HEK293 (cell line): Measurements from ENCODE around the gene KSR1.

Experiments used
- CTCF ChIA-PET: fragments of 350-600 bp; formaldehyde crosslinking; extraction: SDS; loops from one replicate; lab custom pipeline; 2021; ENCODE audit warnings: antibody characterized with exemption; lab: Yijun Ruan, JAX
- POLR2A ChIA-PET: fragments of 300-600 bp; formaldehyde crosslinking; extraction: SDS; loops from one replicate; lab custom pipeline; 2020; ENCODE audit warnings: antibody characterized with exemption, inconsistent platforms; lab: Yijun Ruan, JAX
- H3K27ac ChIP-seq: fragments of 200-500 bp; sonication (Bioruptor generic); 2 replicates; pipeline ENCODE4 v1.5.1; 2014; ENCODE audit warnings: low read depth, low read length, control low read depth, inconsistent platforms; ENCODE audit errors: extremely low read depth
- H3K36me3 ChIP-seq, 2 experiments: fragments of 200-500 bp in 1 of 2; sonication (Bioruptor generic) in 1 of 2; 1 replicate in 1 of 2; 2 replicates in 1 of 2; pipeline ENCODE4 v1.5.1; 2014 to 2017; ENCODE audit warnings: inconsistent platforms in 2 of 2, low read length in 2 of 2; ENCODE audit not compliant: control insufficient read depth in 2 of 2, insufficient read depth in 1 of 2
- H3K4me1 ChIP-seq: fragments of 200-500 bp; sonication (Bioruptor generic); 2 replicates; pipeline ENCODE4 v1.5.1; 2014; ENCODE audit warnings: mild to moderate bottlenecking, low read length, inconsistent platforms; ENCODE audit not compliant: control insufficient read depth, insufficient read depth
- H3K4me3 ChIP-seq: 2 replicates; pipeline ENCODE4 v1.5.1; 2011; ENCODE audit warnings: low read depth, mild to moderate bottlenecking, control low read depth, low read length, moderate library complexity
- H3K9me3 ChIP-seq: fragments of 200-500 bp; sonication (Bioruptor generic); 2 replicates; pipeline ENCODE4 v1.5.1; 2014; ENCODE audit warnings: low read depth, low read length, inconsistent platforms; ENCODE audit not compliant: control insufficient read depth, insufficient read depth
- KLF1 ChIP-seq: fragments of 450-650 bp; formaldehyde crosslinking; IDR thresholded peaks from 2 replicates; pipeline ENCODE4 v1.5.1; 2016; ENCODE audit warnings: missing biosample characterization, missing genetic modification characterization
- KLF8 ChIP-seq: fragments of 450-650 bp; formaldehyde crosslinking; IDR thresholded peaks from 2 replicates; pipeline ENCODE4 v1.5.1; 2016; ENCODE audit warnings: missing biosample characterization, missing genetic modification characterization
- ZFHX2 ChIP-seq: fragments of 450-650 bp; formaldehyde crosslinking; conservative IDR thresholded peaks from 2 replicates; pipeline ENCODE4 v1.5.1; 2016; ENCODE audit warnings: missing biosample characterization, missing genetic modification characterization
- ZFP41 ChIP-seq: fragments of 450-650 bp; formaldehyde crosslinking; IDR thresholded peaks from 2 replicates; pipeline ENCODE4 v1.5.1; 2016; ENCODE audit warnings: missing biosample characterization, missing genetic modification characterization, borderline replicate concordance
- ZNF133 ChIP-seq: fragments of 450-650 bp; formaldehyde crosslinking; IDR thresholded peaks from 2 replicates; pipeline ENCODE4 v1.5.1; 2016; ENCODE audit warnings: missing biosample characterization, missing genetic modification characterization
- ZNF239 ChIP-seq: fragments of 450-650 bp; formaldehyde crosslinking; IDR thresholded peaks from 2 replicates; pipeline ENCODE4 v1.5.1; 2016; ENCODE audit warnings: missing biosample characterization, missing genetic modification characterization
- ZNF510 ChIP-seq: fragments of 450-650 bp; formaldehyde crosslinking; IDR thresholded peaks from 2 replicates; pipeline ENCODE4 v1.5.1; 2018; ENCODE audit warnings: mild to moderate bottlenecking, missing genetic modification characterization, missing biosample characterization; ENCODE audit not compliant: insufficient replicate concordance
- ZNF561 ChIP-seq: fragments of 450-650 bp; IDR thresholded peaks from 2 replicates; pipeline ENCODE4 v1.5.1; 2018; ENCODE audit warnings: missing biosample characterization, missing genetic modification characterization, borderline replicate concordance
- ZNF626 ChIP-seq: fragments of 450-650 bp; sonication (Bioruptor Pico); formaldehyde crosslinking; IDR thresholded peaks from 2 replicates; pipeline ENCODE4 v1.5.1; 2018; ENCODE audit warnings: missing biosample characterization, missing genetic modification characterization, inconsistent platforms
- ZNF747 ChIP-seq: fragments of 450-650 bp; formaldehyde crosslinking; IDR thresholded peaks from 2 replicates; pipeline ENCODE4 v1.5.1; 2016; ENCODE audit warnings: missing biosample characterization, missing genetic modification characterization
- TF ChIP-seq, protein P1 (sequence below): fragments of 450-650 bp; formaldehyde crosslinking; IDR thresholded peaks from 2 replicates; pipeline ENCODE4 v1.5.1; 2017; ENCODE audit warnings: missing biosample characterization, missing genetic modification characterization
- TF ChIP-seq, protein P2 (sequence below): fragments of 450-650 bp; formaldehyde crosslinking; IDR thresholded peaks from 2 replicates; pipeline ENCODE4 v1.5.1; 2016; ENCODE audit warnings: missing biosample characterization, missing genetic modification characterization
- TF ChIP-seq, protein P3 (sequence below): fragments of 450-650 bp; formaldehyde crosslinking; optimal IDR thresholded peaks from 2 replicates; pipeline ENCODE3; 2016; ENCODE audit warnings: missing biosample characterization, mild to moderate bottlenecking, missing genetic modification characterization
- TF ChIP-seq, protein P4 (sequence below): fragments of 450-650 bp; formaldehyde crosslinking; IDR thresholded peaks from 2 replicates; pipeline ENCODE4 v1.5.1; 2016; ENCODE audit warnings: missing biosample characterization, missing genetic modification characterization
- TF ChIP-seq, protein P5 (sequence below): fragments of 450-650 bp; formaldehyde crosslinking; IDR thresholded peaks from 2 replicates; pipeline ENCODE4 v1.5.1; 2017; ENCODE audit warnings: missing biosample characterization, missing genetic modification characterization
- TF ChIP-seq, protein P6 (sequence below): fragments of 450-650 bp; formaldehyde crosslinking; IDR thresholded peaks from 2 replicates; pipeline ENCODE4 v1.5.1; 2016; ENCODE audit warnings: missing biosample characterization, missing genetic modification characterization
- TF ChIP-seq, protein P7 (sequence below): fragments of 450-650 bp; formaldehyde crosslinking; IDR thresholded peaks from 2 replicates; pipeline ENCODE4 v1.5.1; 2016; ENCODE audit warnings: missing biosample characterization, missing genetic modification characterization

The KSR1 gene

DNA sequence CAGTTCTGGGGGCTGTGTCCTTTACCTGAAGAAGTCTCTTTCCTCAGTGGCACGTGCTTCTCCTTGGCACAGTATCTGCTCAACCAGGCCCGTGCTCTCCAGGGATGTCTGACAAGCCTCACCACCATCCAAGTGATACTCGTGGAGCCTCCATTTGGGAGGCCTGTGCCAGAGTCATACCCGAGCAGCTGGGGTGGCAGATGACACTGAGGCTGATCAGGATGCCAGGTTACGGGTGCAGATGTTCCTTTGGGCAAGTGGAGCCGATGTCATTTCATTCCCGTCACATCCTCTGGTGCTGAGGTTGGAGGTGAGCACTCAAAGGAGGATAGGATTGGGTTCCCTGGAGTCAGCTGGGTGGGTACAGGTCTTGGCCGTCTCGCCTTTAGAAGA, 87.2 kb downstream of the KSR1 start:
- Histone ChIP-seq H3K27ac (no peak overlapping the region), H3K9me3 (no peaks in the 10 kb centered on the region), H3K4me1 (peaks cover 48% of the 10 kb centered on the region), H3K4me3 (no peak overlapping the region), H3K36me3 (no peaks in the 10 kb centered on the region)
- POLR2A ChIA-PET = no interaction called here
- TF ChIP-seq, protein P1, sequence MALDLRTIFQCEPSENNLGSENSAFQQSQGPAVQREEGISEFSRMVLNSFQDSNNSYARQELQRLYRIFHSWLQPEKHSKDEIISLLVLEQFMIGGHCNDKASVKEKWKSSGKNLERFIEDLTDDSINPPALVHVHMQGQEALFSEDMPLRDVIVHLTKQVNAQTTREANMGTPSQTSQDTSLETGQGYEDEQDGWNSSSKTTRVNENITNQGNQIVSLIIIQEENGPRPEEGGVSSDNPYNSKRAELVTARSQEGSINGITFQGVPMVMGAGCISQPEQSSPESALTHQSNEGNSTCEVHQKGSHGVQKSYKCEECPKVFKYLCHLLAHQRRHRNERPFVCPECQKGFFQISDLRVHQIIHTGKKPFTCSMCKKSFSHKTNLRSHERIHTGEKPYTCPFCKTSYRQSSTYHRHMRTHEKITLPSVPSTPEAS (tag by site-specific recombination) = no peak
- no peak for TF ChIP-seq ZFHX2
- no peak for TF ChIP-seq ZNF510
- TF ChIP-seq, protein P2, sequence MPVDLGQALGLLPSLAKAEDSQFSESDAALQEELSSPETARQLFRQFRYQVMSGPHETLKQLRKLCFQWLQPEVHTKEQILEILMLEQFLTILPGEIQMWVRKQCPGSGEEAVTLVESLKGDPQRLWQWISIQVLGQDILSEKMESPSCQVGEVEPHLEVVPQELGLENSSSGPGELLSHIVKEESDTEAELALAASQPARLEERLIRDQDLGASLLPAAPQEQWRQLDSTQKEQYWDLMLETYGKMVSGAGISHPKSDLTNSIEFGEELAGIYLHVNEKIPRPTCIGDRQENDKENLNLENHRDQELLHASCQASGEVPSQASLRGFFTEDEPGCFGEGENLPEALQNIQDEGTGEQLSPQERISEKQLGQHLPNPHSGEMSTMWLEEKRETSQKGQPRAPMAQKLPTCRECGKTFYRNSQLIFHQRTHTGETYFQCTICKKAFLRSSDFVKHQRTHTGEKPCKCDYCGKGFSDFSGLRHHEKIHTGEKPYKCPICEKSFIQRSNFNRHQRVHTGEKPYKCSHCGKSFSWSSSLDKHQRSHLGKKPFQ (tag by site-specific recombination) = no peak
- TF ChIP-seq ZNF561 = no peak
- TF ChIP-seq ZNF239 (tag by site-specific recombination) = no peak
- TF ChIP-seq, protein P3, sequence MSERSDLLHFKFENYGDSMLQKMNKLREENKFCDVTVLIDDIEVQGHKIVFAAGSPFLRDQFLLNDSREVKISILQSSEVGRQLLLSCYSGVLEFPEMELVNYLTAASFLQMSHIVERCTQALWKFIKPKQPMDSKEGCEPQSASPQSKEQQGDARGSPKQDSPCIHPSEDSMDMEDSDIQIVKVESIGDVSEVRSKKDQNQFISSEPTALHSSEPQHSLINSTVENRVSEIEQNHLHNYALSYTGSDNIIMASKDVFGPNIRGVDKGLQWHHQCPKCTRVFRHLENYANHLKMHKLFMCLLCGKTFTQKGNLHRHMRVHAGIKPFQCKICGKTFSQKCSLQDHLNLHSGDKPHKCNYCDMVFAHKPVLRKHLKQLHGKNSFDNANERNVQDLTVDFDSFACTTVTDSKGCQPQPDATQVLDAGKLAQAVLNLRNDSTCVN (tag by site-specific recombination) = no peak
- TF ChIP-seq, protein P4, sequence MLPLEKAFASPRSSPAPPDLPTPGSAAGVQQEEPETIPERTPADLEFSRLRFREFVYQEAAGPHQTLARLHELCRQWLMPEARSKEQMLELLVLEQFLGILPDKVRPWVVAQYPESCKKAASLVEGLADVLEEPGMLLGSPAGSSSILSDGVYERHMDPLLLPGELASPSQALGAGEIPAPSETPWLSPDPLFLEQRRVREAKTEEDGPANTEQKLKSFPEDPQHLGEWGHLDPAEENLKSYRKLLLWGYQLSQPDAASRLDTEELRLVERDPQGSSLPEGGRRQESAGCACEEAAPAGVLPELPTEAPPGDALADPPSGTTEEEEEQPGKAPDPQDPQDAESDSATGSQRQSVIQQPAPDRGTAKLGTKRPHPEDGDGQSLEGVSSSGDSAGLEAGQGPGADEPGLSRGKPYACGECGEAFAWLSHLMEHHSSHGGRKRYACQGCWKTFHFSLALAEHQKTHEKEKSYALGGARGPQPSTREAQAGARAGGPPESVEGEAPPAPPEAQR (tag by site-specific recombination) = no peak
- TF ChIP-seq, protein P5, sequence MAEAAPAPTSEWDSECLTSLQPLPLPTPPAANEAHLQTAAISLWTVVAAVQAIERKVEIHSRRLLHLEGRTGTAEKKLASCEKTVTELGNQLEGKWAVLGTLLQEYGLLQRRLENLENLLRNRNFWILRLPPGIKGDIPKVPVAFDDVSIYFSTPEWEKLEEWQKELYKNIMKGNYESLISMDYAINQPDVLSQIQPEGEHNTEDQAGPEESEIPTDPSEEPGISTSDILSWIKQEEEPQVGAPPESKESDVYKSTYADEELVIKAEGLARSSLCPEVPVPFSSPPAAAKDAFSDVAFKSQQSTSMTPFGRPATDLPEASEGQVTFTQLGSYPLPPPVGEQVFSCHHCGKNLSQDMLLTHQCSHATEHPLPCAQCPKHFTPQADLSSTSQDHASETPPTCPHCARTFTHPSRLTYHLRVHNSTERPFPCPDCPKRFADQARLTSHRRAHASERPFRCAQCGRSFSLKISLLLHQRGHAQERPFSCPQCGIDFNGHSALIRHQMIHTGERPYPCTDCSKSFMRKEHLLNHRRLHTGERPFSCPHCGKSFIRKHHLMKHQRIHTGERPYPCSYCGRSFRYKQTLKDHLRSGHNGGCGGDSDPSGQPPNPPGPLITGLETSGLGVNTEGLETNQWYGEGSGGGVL (tag by site-specific recombination) = no peak
- TF ChIP-seq, protein P6, sequence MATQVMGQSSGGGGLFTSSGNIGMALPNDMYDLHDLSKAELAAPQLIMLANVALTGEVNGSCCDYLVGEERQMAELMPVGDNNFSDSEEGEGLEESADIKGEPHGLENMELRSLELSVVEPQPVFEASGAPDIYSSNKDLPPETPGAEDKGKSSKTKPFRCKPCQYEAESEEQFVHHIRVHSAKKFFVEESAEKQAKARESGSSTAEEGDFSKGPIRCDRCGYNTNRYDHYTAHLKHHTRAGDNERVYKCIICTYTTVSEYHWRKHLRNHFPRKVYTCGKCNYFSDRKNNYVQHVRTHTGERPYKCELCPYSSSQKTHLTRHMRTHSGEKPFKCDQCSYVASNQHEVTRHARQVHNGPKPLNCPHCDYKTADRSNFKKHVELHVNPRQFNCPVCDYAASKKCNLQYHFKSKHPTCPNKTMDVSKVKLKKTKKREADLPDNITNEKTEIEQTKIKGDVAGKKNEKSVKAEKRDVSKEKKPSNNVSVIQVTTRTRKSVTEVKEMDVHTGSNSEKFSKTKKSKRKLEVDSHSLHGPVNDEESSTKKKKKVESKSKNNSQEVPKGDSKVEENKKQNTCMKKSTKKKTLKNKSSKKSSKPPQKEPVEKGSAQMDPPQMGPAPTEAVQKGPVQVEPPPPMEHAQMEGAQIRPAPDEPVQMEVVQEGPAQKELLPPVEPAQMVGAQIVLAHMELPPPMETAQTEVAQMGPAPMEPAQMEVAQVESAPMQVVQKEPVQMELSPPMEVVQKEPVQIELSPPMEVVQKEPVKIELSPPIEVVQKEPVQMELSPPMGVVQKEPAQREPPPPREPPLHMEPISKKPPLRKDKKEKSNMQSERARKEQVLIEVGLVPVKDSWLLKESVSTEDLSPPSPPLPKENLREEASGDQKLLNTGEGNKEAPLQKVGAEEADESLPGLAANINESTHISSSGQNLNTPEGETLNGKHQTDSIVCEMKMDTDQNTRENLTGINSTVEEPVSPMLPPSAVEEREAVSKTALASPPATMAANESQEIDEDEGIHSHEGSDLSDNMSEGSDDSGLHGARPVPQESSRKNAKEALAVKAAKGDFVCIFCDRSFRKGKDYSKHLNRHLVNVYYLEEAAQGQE = no peak
- no peak for TF ChIP-seq ZNF133 (tag by site-specific recombination)
- TF ChIP-seq KLF8 (tag by site-specific recombination) = no peak
- CTCF ChIA-PET = interaction anchor here (0.5 to 1.1 kb wide), 4 partner anchors 25 to 79 kb away, joined by 3 to 6 read pairs (median 5); no protein-coding TSS in a partner anchor

DNA sequence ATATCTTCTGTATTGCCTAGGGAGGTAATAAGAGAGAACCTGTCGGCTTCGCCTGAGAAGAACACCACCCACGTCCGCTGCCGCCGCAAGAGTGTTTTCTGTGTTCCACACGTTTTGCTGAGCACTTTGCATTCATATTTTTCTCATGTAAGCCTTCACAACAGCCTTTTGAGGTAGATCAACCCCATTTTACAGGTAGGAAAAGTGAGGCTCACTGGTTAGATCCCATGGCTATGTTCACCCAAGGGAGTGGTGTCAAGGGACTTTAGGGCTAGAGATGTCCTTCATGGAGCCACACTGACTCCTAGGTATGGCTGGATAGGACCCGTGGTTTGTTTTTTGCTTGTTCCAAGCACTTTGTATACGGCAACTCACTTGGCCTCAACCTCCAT, 87.7 kb downstream of the KSR1 start:
- POLR2A ChIA-PET = interaction anchor here (1.0 to 1.1 kb wide), 2 partner anchors 8 to 12 kb away, joined by 3 read pairs; no protein-coding TSS in a partner anchor

More for the DNA sequence above, 87.7 kb downstream of the KSR1 start:
- Histone ChIP-seq H3K27ac (peak overlapping the region; percentile 7; the same call in 1 of the 2 replicates), H3K4me3 (no peak overlapping the region), H3K4me1 (peaks cover 48% of the 10 kb centered on the region), H3K36me3 (no peaks in the 10 kb centered on the region), H3K9me3 (no peaks in the 10 kb centered on the region)
- CTCF ChIA-PET = interaction anchor here (0.7 to 3.5 kb wide), 4 partner anchors 10 to 58 kb away, joined by 3 to 33 read pairs (median 6); no protein-coding TSS in a partner anchor
- TF ChIP-seq ZFP41 (tag by site-specific recombination) (no peak), ZNF747 (tag by site-specific recombination) (no peak), KLF1 (no peak), ZNF626 (tag by site-specific recombination) (no peak)
- TF ChIP-seq, protein P7, sequence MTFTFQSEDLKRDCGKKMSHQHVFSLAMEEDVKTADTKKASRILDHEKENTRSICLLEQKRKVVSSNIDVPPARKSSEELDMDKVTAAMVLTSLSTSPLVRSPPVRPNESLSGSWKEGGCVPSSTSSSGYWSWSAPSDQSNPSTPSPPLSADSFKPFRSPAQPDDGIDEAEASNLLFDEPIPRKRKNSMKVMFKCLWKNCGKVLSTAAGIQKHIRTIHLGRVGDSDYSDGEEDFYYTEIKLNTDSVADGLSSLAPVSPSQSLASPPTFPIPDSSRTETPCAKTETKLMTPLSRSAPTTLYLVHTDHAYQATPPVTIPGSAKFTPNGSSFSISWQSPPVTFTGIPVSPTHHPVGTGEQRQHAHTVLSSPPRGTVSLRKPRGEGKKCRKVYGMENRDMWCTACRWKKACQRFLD = no peak
